K562 (cell line): Measurements from ENCODE around the gene HYCC2. TPM values are rescaled to one million over a fixed set of nuclear protein-coding genes. Genes with fewer than 3 reads are reported as not detected.
A peak's percentile ranks its signal among the peaks of the same experiment; 100 is the strongest.

Experiments
- ATF1 ChIP-seq, 2 experiments: fragments of 450-650 bp in 1 of 2; IDR thresholded peaks; 2 replicates each; pipeline ENCODE4 v1.6.1; 2016; ENCODE audit warnings: missing compliant biosample characterization in 1 of 2, missing genetic modification characterization in 1 of 2
- CBFA2T2 ChIP-seq: fragments of 450-650 bp; conservative IDR thresholded peaks from 2 replicates; pipeline ENCODE4 v1.6.1; 2017; ENCODE audit warnings: mild to moderate bottlenecking
- EGR1 ChIP-seq: fragments of 450-650 bp; conservative IDR thresholded peaks from 2 replicates; pipeline ENCODE4 v1.6.1; 2017; ENCODE audit warnings: mild to moderate bottlenecking
- ETV1 ChIP-seq: fragments of 450-650 bp; conservative IDR thresholded peaks from 2 replicates; pipeline ENCODE4 v1.6.1; 2016; ENCODE audit warnings: missing genetic modification characterization, control low read depth, low read depth, missing compliant biosample characterization
- IRF2 ChIP-seq: sonication (generic); formaldehyde crosslinking; IDR thresholded peaks from 2 replicates; pipeline ENCODE4 v1.8.1; 2022; ENCODE audit warnings: mild to moderate bottlenecking, missing genetic modification reagents
- L3MBTL2 ChIP-seq: fragments of 450-650 bp; IDR thresholded peaks from 2 replicates; pipeline ENCODE4 v1.6.1; 2016; ENCODE audit warnings: mild to moderate bottlenecking, moderate library complexity
- MYNN ChIP-seq, 2 experiments: sonication (generic); formaldehyde crosslinking in 1 of 2; IDR thresholded peaks; 2 replicates each; pipeline versions ENCODE4 v1.5.0 to v1.6.1; 2016 to 2020; ENCODE audit warnings: antibody characterized with exemption in 1 of 2, missing genetic modification reagents in 1 of 2
- NFRKB ChIP-seq: fragments of 450-650 bp; IDR thresholded peaks from 2 replicates; pipeline ENCODE4 v1.6.1; 2016; ENCODE audit warnings: low read depth
- NR4A1 ChIP-seq, 2 experiments: fragments of 250-450 bp in 1 of 2; fragments of 450-650 bp in 1 of 2; sonication (Bioruptor Pico) in 1 of 2; IDR thresholded peaks; 2 replicates each; pipeline versions ENCODE4 v1.4.0 to v1.6.1; 2016 to 2020; ENCODE audit warnings: mild to moderate bottlenecking in 2 of 2, missing compliant biosample characterization in 1 of 2, missing genetic modification characterization in 1 of 2, moderate library complexity in 1 of 2
- RNF2 ChIP-seq: sonication (generic); IDR thresholded peaks from 2 replicates; pipeline ENCODE4 v1.6.1; 2016
- SIN3B ChIP-seq: fragments of 450-650 bp; IDR thresholded peaks from 2 replicates; pipeline ENCODE4 v1.6.1; 2017; ENCODE audit warnings: low read depth, mild to moderate bottlenecking, moderate library complexity
- SMAD4 ChIP-seq: fragments of 250-450 bp; sonication (Bioruptor Pico); conservative IDR thresholded peaks from 2 replicates; pipeline ENCODE4 v1.8.0; 2021; ENCODE audit warnings: inconsistent platforms, mild to moderate bottlenecking, moderate library complexity
- SOX6 ChIP-seq: fragments of 450-650 bp; IDR thresholded peaks from 2 replicates; pipeline ENCODE4 v1.6.1; 2014; ENCODE audit warnings: mild to moderate bottlenecking
- SUPT5H ChIP-seq: fragments of 450-650 bp; IDR thresholded peaks from 2 replicates; pipeline ENCODE4 v1.6.1; 2016
- TAF1 ChIP-seq: IDR thresholded peaks from 2 replicates; pipeline ENCODE4 v1.6.1; 2011; ENCODE audit warnings: mild to moderate bottlenecking, low read length, moderate library complexity; ENCODE audit not compliant: insufficient read depth, control insufficient read depth, severe bottlenecking; ENCODE audit errors: extremely low read depth
- TAL1 ChIP-seq: fragments of 450-650 bp; IDR thresholded peaks from 2 replicates; pipeline ENCODE4 v1.6.1; 2016; ENCODE audit warnings: mild to moderate bottlenecking
- TCF7 ChIP-seq: sonication (generic); IDR thresholded peaks from 2 replicates; pipeline ENCODE4 v1.6.1; 2016; ENCODE audit warnings: antibody characterized with exemption, borderline replicate concordance
- ZC3H8 ChIP-seq: fragments of 450-650 bp; IDR thresholded peaks from 2 replicates; pipeline ENCODE4 v1.6.1; 2017
- polyA plus RNA-seq, 8 experiments: library from polyadenylated mRNA; depleted of rRNA in 4 of 8; stranded (reverse) in 5 of 8; unstranded in 3 of 8; fragments of >200 nt; fragmentation: Nextera tagmentation in 2 of 8; fragmentation: Illumina TruSeq in 1 of 8; extraction: Ambion mirVana in 2 of 8; extraction: Trizol in 1 of 8; gene quantifications; 2 replicates each; pipeline versions ENCODE4 v1.2.1 to v1.2.3, GENCODE V29; 2011 to 2014; ENCODE audit warnings: inconsistent platforms in 1 of 8, missing spikeins in 1 of 8
- total RNA-seq, 7 experiments: library from RNA; depleted of rRNA in 6 of 7; stranded (reverse); fragments of >200 nt in 6 of 7; fragmentation: Illumina TruSeq in 2 of 7; extraction: Trizol in 2 of 7; gene quantifications; 2 replicates each; pipeline versions ENCODE4 v1.2.1 to v1.2.3, GENCODE V29; 2011 to 2021; ENCODE audit warnings: low replicate concordance in 1 of 7
- TF ChIP-seq, protein P1 (sequence below): fragments of 250-450 bp; sonication (Bioruptor Pico); IDR thresholded peaks from 2 replicates; pipeline ENCODE4 v1.5.0; 2020; ENCODE audit warnings: mild to moderate bottlenecking, borderline replicate concordance
- TF ChIP-seq, protein P2 (sequence below): fragments of 450-650 bp; formaldehyde crosslinking; IDR thresholded peaks from 2 replicates; pipeline ENCODE4 v1.4.0; 2022; ENCODE audit warnings: missing genetic modification characterization
- TF ChIP-seq, protein P3 (sequence below): sonication (generic); formaldehyde crosslinking; IDR thresholded peaks from 2 replicates; pipeline ENCODE4 v1.8.0; 2022; ENCODE audit warnings: mild to moderate bottlenecking, missing genetic modification reagents

Gene HYCC2
- total and polyA plus RNA-seq, 9 of the 15 experiments (the other 6 are each of a cell fraction or from before 2014, with no cell fraction given) = 5.4 to 20.0 (median 9.8) TPM

DNA sequence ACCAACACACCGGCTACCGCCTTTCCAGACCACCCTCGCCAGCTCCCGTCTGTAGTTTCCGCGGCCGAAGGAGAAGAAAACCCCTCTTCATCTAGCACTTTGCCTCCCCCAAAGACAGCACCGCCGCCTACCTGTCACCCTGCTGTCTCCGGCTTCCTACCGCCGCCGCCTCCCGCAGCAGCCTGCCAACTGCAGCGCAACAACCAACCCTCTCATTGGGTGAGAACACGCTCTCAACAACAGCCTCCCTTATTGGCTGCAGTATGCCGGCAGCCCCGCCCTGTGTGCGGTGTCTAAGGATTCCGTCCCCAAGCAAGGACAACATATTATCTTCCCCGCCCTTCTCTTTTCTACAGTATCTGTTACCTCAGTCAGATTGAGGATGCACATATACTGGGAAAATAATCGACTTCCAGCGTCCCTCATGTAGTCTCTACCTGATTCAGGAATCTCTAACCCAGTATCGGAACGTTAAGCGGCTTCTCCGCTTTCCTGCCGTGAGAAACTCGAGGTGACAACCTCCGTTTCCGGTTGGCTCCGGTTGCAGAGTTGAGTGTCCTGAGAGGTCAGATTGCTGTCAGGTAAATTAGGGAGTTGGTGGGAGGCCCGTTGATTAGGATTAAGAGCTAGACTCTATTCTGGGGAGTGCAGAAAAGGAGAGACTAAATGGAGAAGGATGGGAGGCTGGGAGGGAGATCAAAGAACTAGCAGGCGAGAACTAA is at the start of gene HYCC2, which contains the start of gene NDUFB3 (continued):
- TF ChIP-seq, protein P1, sequence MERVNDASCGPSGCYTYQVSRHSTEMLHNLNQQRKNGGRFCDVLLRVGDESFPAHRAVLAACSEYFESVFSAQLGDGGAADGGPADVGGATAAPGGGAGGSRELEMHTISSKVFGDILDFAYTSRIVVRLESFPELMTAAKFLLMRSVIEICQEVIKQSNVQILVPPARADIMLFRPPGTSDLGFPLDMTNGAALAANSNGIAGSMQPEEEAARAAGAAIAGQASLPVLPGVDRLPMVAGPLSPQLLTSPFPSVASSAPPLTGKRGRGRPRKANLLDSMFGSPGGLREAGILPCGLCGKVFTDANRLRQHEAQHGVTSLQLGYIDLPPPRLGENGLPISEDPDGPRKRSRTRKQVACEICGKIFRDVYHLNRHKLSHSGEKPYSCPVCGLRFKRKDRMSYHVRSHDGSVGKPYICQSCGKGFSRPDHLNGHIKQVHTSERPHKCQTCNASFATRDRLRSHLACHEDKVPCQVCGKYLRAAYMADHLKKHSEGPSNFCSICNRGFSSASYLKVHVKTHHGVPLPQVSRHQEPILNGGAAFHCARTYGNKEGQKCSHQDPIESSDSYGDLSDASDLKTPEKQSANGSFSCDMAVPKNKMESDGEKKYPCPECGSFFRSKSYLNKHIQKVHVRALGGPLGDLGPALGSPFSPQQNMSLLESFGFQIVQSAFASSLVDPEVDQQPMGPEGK = no peak
- TF ChIP-seq IRF2 (CRISPR knock-in tag) = no peak
- TF ChIP-seq NFRKB = peak; percentile 91
- no peak for TF ChIP-seq ATF1 (CRISPR knock-in tag; IDR thresholded peaks at IDR 0.05)
- peak; percentile 83 for TF ChIP-seq ATF1 (tag; IDR thresholded peaks at IDR 0.05)
- TF ChIP-seq MYNN (IDR thresholded peaks at IDR 0.05) = no peak
- TF ChIP-seq MYNN (CRISPR knock-in tag; IDR thresholded peaks at IDR 0.05) = no peak
- TF ChIP-seq NR4A1 (CRISPR knock-in tag; IDR thresholded peaks at IDR 0.05) = no peak
- no peak; the same call in 1 of the 2 replicates for TF ChIP-seq NR4A1 (tag; IDR thresholded peaks at IDR 0.05)
- TF ChIP-seq TAF1 = peak; percentile 87
- TF ChIP-seq, protein P2, sequence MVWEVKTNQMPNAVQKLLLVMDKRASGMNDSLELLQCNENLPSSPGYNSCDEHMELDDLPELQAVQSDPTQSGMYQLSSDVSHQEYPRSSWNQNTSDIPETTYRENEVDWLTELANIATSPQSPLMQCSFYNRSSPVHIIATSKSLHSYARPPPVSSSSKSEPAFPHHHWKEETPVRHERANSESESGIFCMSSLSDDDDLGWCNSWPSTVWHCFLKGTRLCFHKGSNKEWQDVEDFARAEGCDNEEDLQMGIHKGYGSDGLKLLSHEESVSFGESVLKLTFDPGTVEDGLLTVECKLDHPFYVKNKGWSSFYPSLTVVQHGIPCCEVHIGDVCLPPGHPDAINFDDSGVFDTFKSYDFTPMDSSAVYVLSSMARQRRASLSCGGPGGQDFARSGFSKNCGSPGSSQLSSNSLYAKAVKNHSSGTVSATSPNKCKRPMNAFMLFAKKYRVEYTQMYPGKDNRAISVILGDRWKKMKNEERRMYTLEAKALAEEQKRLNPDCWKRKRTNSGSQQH = 0 out of 2 replicates have a peak, but pooled peaks have one; percentile 50
- TF ChIP-seq SMAD4 = 0 out of 2 replicates have a peak, but pooled peaks have one; percentile 6
- TF ChIP-seq RNF2 = peak; percentile 57; the same call in 1 of the 2 replicates
- peak; percentile 84 for TF ChIP-seq SUPT5H
- peak; percentile 27; the same call in 1 of the 2 replicates for TF ChIP-seq L3MBTL2
- TF ChIP-seq CBFA2T2 = no peak
- TF ChIP-seq ZC3H8 = 0 out of 2 replicates have a peak, but pooled peaks have one; percentile 16
- TF ChIP-seq SIN3B = peak; percentile 95
- no peak for TF ChIP-seq TCF7
- TF ChIP-seq, protein P3, sequence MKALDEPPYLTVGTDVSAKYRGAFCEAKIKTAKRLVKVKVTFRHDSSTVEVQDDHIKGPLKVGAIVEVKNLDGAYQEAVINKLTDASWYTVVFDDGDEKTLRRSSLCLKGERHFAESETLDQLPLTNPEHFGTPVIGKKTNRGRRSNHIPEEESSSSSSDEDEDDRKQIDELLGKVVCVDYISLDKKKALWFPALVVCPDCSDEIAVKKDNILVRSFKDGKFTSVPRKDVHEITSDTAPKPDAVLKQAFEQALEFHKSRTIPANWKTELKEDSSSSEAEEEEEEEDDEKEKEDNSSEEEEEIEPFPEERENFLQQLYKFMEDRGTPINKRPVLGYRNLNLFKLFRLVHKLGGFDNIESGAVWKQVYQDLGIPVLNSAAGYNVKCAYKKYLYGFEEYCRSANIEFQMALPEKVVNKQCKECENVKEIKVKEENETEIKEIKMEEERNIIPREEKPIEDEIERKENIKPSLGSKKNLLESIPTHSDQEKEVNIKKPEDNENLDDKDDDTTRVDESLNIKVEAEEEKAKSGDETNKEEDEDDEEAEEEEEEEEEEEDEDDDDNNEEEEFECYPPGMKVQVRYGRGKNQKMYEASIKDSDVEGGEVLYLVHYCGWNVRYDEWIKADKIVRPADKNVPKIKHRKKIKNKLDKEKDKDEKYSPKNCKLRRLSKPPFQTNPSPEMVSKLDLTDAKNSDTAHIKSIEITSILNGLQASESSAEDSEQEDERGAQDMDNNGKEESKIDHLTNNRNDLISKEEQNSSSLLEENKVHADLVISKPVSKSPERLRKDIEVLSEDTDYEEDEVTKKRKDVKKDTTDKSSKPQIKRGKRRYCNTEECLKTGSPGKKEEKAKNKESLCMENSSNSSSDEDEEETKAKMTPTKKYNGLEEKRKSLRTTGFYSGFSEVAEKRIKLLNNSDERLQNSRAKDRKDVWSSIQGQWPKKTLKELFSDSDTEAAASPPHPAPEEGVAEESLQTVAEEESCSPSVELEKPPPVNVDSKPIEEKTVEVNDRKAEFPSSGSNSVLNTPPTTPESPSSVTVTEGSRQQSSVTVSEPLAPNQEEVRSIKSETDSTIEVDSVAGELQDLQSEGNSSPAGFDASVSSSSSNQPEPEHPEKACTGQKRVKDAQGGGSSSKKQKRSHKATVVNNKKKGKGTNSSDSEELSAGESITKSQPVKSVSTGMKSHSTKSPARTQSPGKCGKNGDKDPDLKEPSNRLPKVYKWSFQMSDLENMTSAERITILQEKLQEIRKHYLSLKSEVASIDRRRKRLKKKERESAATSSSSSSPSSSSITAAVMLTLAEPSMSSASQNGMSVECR (CRISPR knock-in tag) = no peak; the same call in 1 of the 2 replicates
- TF ChIP-seq EGR1 = no peak; the same call in none of the 2 replicates
- TF ChIP-seq SOX6 = peak; percentile 59; the same call in 1 of the 2 replicates
- peak; percentile 75 for TF ChIP-seq ETV1
- TF ChIP-seq TAL1 = peak; percentile 21; the same call in 1 of the 2 replicates
